ENCODE measurements around the gene DPF3. TPM values are rescaled to one million over a fixed set of nuclear protein-coding genes. Genes with fewer than 3 reads are reported as not detected.

Gene DPF3
- total RNA-seq, 4 donors from 2014 or later: under 0.01 to 2.7 (median 0.61) TPM; not detected in 1

DNA sequence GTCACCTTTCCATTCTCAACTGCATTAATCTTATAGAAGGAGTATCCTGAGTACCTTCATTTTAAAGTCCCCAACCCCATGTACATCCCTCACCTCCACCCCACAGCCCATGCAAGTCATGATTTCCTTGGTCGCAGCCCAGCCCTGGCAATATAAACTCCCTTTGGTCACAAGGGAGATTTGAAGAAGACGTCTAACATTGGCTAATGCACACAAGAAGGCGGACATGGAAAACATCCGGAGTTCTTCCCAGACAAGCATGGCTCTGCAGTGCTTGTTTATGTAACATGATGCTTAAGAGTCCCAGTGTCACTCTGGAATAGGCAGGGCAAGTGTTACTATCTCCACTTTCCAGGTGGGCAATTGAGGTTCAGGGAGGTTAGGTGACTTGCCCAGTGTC, 277.6 kb downstream of the DPF3 start:
- H3K9me3 ChIP-seq: no peaks in the 10 kb centered on the region
- TF ChIP-seq, protein P1, sequence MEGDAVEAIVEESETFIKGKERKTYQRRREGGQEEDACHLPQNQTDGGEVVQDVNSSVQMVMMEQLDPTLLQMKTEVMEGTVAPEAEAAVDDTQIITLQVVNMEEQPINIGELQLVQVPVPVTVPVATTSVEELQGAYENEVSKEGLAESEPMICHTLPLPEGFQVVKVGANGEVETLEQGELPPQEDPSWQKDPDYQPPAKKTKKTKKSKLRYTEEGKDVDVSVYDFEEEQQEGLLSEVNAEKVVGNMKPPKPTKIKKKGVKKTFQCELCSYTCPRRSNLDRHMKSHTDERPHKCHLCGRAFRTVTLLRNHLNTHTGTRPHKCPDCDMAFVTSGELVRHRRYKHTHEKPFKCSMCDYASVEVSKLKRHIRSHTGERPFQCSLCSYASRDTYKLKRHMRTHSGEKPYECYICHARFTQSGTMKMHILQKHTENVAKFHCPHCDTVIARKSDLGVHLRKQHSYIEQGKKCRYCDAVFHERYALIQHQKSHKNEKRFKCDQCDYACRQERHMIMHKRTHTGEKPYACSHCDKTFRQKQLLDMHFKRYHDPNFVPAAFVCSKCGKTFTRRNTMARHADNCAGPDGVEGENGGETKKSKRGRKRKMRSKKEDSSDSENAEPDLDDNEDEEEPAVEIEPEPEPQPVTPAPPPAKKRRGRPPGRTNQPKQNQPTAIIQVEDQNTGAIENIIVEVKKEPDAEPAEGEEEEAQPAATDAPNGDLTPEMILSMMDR (IDR thresholded peaks at IDR 0.05): no peak
- TF ChIP-seq POLR2A (IDR thresholded peaks at IDR 0.05): no peak
- no peak for DNase-seq
- WGBS, 2 donors: 33 to 70% methylated on average over 3 to 4 of the region's 4 CpGs
- H3K36me3 ChIP-seq: no peaks in the 10 kb centered on the region
- no peaks in the 10 kb centered on the region for H3K27me3 ChIP-seq
- no peak overlapping the region for H3K27ac ChIP-seq
- intact Hi-C loops (cut with DNase I): no loop called here
- H3K4me1 ChIP-seq: peaks cover 15 to 59% (median 29%) of the 10 kb centered on the region in 3 donors
- no peak overlapping the region for H3K4me3 ChIP-seq

DNA sequence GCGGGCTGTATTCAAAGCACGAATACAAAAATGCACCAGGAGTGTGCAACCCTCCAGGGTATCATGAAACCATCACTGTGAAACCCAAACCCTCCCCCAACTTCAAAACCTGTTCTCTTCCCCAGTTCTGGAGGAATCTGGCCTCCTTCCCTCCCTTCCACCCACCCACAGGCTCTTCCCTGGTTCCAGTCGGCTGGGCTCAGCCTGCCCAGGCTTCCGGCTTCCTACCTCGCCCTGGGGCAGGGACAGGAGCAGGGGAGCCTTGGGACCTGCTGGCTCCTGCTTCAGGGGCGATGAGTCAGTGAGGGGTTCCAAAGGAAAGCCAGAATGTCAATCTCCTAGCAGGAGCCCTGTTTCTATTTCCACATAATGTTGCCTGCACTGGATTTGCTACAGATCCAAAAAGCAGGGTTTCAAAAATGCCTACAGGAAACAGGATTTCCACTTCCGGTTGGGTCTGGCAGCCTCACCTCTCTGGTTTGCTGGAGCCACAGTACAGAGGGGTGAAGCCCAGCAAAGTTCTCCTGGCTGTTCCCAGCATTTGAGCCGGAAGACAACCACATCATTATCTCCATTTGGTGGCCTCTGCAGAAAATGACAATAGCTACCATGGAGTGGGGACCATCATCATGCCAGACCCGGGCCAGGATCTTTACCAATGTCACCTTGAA, 278.3 kb downstream of the DPF3 start:
- no peak overlapping the region for H3K4me3 ChIP-seq
- DNase-seq: no peak
- H3K4me1 ChIP-seq: peaks cover 15 to 59% (median 29%) of the 10 kb centered on the region in 3 donors
- no peak for TF ChIP-seq POLR2A (IDR thresholded peaks at IDR 0.05)
- TF ChIP-seq, protein P1 (IDR thresholded peaks at IDR 0.05): no peak
- H3K9me3 ChIP-seq: no peaks in the 10 kb centered on the region
- H3K36me3 ChIP-seq: no peaks in the 10 kb centered on the region
- intact Hi-C loops (cut with DNase I): no loop called here
- no peaks in the 10 kb centered on the region for H3K27me3 ChIP-seq
- WGBS, 2 donors: 38 to 42% methylated on average over 7 of the region's 9 CpGs
- H3K27ac ChIP-seq: peak overlapping the region in 2 of 4 donors; percentile 15 to 35

DNA sequence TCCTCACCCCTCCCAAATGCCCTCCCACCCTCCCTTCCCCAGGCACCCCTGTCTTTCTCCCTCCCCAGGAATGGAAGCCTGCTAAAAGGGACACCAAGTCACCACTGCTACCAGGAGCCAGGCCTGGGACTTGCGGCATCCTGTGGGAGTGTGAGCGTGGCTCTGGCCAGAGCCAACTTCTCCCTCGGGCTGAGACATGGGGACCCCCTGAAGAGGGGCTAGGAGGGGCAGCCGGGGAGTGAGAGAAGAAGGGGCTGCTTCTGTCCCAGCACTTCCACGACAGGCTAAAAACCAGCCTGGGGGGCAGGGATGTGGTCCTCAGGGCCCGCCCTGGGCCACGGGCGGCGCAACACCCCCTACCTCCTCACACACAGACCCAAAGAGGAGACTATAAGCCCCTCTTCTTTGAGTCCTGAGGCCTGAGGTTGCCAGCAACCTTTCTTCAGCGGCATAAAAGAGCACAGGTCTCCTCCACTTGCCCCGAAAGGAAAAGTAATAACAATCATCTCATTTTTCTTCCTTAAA, 278.9 kb downstream of the DPF3 start:
- Histone ChIP-seq H3K27ac (peak overlapping the region in 2 of 4 donors; percentile 21 to 35), H3K4me3 (no peak overlapping the region), H3K4me1 (peaks cover 15 to 59% (median 29%) of the 10 kb centered on the region in 3 donors), H3K9me3 (no peaks in the 10 kb centered on the region), H3K36me3 (no peaks in the 10 kb centered on the region), H3K27me3 (no peaks in the 10 kb centered on the region)
- 41 to 43% methylated on average over 2 to 4 of the region's 11 CpGs for WGBS, 2 donors
- no peak for DNase-seq
- no peak for TF ChIP-seq POLR2A (IDR thresholded peaks at IDR 0.05)
- TF ChIP-seq, protein P1 (IDR thresholded peaks at IDR 0.05): no peak
- intact Hi-C loops (cut with DNase I): no loop called here

DNA sequence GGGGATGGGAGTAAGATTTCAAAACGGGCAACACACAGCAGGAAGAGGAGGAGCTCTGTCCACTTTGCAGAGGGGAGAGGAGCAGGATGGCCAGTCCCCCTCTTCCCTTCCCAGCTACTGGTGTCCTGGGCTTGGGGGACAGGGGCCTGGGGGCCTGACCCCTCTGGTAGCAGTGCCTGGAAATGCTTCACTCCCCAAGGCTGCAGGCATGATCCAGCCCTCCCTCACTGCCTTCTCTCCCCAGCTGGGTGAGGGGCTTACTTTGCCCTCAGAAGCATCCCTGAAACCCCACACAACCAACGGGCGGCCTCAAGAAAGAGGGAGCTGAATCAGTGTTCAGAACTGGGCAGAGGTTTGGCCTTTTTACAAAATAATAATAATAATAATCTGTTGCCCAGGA, 279.5 kb downstream of the DPF3 start:
- Histone ChIP-seq H3K9me3 (no peaks in the 10 kb centered on the region), H3K27me3 (no peaks in the 10 kb centered on the region), H3K4me3 (no peak overlapping the region), H3K4me1 (peaks cover 15 to 58% (median 29%) of the 10 kb centered on the region in 3 donors), H3K27ac (no peak overlapping the region), H3K36me3 (no peaks in the 10 kb centered on the region)
- TF ChIP-seq POLR2A (IDR thresholded peaks at IDR 0.05): no peak
- TF ChIP-seq, protein P1 (IDR thresholded peaks at IDR 0.05): no peak
- no peak for DNase-seq
- 97% methylated on average over 3 of the region's 3 CpGs; no CpG with 5 or more reads in 1 of the 2 donors for WGBS, 2 donors
- intact Hi-C loops (cut with DNase I): no loop called here

DNA sequence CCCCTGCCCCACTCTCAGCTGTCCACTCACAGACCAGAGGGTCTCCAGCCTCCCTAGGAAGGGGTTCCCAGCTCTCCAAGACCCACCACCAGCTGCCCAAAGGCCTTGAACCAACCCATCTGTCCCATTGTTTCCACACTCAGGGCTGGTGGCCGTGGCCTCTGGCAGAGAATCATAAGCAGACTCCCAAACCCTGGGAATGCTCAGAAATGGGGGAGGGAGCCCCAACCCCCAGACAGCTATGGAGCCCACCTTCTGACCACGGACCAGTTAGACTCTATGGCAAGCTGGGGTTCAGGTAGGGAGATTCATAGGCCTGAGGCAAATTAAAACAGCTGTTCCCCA, 280.0 kb downstream of the DPF3 start:
- no peaks in the 10 kb centered on the region for H3K9me3 ChIP-seq
- TF ChIP-seq, protein P1 (IDR thresholded peaks at IDR 0.05): no peak
- TF ChIP-seq POLR2A (IDR thresholded peaks at IDR 0.05): no peak

More for the DNA sequence above, 280.0 kb downstream of the DPF3 start:
- 86% methylated on average over 1 of the region's 2 CpGs; no CpG with 5 or more reads in 1 of the 2 donors for WGBS, 2 donors
- no peak overlapping the region for H3K4me3 ChIP-seq
- DNase-seq: no peak
- intact Hi-C loops (cut with DNase I): no loop called here
- H3K27me3 ChIP-seq: no peaks in the 10 kb centered on the region
- no peaks in the 10 kb centered on the region for H3K36me3 ChIP-seq
- no peak overlapping the region for H3K27ac ChIP-seq
- H3K4me1 ChIP-seq: peaks cover 15 to 53% (median 27%) of the 10 kb centered on the region in 3 donors

All from esophagus squamous epithelium (tissue), 5 donors.